Fibroblast of the conjunctiva (primary cell): ENCODE data around the gene SPOCK1.

ENCODE experiments used
- DNase-seq: peaks from one replicate; pipeline ENCODE4 v3.0.0-alpha.2; 2010; ENCODE audit warnings: low read depth

Gene SPOCK1

GRCh38 chr5:137492331-137492730 lies 6.8 kb downstream of the SPOCK1 start:
- DNase-seq = peak; percentile 23

DNA sequence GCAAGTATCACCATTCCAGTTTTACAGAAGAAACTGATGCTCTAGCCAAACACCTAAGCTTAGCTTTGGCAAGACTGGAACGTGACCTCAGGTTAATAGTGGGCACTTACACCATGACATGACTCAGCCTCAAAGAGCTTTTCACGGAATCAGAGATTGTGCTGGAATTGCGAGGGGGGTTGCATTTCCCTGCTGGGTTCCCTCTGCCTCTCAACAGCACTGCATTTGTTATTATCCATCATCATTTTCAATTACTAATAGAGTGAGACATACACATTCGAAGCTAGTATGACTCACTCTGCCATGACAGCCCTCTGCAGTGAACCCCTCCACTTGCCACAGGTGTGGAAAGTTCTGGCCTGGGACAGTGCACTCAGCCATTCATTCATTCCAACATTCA lies 8.0 kb downstream of the SPOCK1 start:
- DNase-seq = no peak

DNA sequence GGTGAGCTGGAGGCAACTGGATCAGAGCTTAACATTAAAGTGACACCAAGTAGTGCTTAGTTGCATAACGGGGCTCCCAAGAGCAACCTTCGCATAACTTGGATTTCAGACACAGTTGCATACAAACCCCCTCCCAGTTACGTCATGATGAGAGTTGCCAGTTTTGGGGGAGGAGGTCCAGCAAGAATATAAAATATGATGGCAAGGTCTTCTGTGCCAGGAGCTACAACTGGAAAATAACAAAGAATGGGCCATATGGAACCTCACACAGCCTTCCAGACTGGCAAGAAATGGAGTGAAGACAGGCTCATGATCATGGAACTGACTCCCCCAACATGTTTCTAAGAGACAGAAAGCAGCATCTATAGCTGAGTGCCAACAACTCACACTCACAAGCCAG lies 8.5 kb downstream of the SPOCK1 start:
- no peak for DNase-seq

- DNase-seq = no peak
These were observed 10.2 kb downstream of the SPOCK1 start for GRCh38 chr5:137488974-137489373.

- no peak for DNase-seq
These were observed 10.6 kb downstream of the SPOCK1 start for GRCh38 chr5:137488516-137488915.

DNA sequence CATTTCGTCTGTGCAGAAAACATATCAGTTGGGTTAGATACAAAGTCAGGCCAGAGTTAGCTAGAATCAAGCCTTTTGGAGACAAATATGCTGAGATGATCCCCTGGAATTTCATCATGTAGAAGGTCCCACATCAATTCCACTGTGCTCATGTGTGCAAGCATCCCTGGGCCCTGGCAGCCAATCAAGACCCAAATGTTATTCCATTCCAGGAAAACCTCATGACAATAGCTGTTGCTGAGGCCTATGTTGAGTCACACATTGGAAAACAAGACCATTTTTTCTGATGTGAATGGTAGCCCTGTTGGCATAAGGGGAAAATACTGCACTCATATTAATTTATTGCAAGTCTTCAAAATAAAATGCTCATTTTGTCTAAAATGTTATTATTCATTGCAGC lies 11.5 kb downstream of the SPOCK1 start:
- DNase-seq = no peak

DNA sequence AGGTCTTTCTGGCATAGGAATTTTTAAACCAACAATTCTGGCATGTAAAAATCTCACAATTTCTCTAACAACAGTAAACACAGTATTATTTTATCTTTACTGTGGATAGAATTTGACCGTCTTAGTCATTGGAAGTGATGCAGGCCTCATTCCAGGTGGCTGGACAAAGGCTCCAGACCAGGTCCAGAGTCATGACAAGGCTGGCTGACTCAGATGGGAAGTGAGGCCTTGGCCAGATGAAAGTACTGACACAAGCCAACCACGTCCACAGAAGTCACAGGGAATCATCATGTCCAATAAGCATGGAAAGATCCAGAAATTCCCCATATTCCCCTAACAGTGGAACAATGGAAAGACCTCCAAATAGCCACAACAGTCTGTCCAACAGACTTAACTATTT lies 12.4 kb downstream of the SPOCK1 start:
- DNase-seq = no peak

DNA sequence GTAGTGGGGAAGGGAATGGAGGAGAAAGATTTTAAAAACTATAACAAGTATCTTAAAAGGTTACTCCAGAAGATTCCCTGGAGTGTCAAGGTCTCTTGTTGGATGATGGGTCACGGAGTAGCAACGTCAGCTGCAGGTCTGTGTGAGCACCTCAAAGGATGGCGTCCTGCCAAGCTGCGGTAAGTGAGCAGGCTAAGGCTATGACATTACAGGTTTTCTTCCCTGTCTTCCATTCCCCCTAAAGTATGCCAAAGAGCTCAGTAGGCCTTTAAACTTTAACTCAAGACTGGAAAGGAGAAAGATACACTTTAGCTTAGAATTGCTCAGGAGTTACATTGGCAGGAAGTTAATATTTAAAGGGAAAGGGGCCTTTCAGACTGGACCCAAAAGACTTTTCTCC lies 17.5 kb downstream of the SPOCK1 start:
- DNase-seq = no peak

DNA sequence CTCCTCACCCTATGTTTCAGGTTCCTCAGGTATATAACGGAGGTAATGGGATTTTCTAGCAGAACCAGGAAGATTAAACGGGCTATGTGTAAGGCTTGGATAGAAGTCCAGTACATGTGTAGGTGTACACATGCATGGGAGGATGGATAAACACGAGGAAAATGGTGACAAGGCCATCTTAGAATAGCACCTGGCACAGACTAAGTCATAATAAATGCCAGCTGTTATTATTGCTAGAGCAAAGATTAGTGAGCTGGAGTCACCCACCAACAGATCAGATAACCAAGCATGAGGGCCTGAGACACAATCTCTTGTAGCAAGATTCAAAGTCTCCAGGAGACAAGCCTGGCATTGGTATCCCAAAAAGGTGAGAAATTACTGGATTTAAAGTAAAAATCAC lies 21.1 kb downstream of the SPOCK1 start:
- DNase-seq = no peak

DNA sequence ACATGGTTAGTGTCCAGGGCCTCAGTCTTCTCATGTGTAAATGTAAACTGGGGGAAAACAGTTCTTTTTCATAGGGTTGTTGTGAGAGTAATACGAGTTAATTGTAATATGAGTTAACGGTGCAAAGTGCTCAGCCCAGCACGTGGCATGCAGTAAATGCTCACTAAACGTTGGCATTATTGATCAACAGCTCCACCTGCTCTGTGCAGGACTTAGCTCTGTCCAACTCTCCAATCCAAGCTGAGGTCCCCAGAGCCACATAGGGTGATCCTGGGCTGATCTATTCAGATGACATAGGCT lies 28.3 kb downstream of the SPOCK1 start:
- no peak for DNase-seq

GRCh38 chr5:137470111-137470920 lies 28.8 kb downstream of the SPOCK1 start:
- DNase-seq = peak; percentile 79

GRCh38 chr5:137466889-137467288 lies 32.2 kb downstream of the SPOCK1 start:
- DNase-seq = peak; percentile 29

GRCh38 chr5:137465930-137466329 lies 33.2 kb downstream of the SPOCK1 start:
- DNase-seq = no peak

DNA sequence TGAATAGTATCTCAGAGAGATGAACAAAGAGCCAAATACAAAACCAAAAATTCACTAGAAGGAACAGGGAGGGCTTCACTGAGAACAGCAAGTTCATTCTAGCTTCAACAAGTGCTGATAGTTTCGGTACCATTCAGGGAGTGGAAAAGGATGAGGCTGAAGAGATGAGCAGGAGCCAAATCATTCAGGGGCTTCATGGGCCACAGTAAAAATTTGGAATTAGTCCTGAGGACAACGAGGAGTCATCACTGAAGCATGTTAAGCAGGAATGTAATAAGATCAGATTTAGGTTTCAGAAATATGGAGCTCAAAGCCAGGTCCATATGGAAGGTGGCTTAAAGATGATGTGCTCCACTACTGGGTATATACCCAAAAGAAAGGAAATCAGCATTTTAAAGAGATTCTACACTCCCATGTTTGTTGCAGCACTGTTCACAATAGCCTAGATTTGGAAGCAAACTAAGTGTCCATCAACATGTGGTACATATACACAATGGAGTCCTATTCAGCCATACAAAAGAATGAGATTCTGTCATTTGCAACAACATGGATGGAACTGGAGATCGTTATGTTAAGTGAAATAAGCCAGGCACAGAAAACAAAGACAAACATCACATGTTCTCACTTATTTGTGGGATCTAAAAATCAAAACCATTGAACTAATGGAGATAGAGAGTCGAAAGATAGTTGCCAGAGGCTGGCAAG lies 36.2 kb downstream of the SPOCK1 start:
- no peak for DNase-seq

- DNase-seq = no peak
These were observed 36.9 kb downstream of the SPOCK1 start for GRCh38 chr5:137462265-137462590.

DNA sequence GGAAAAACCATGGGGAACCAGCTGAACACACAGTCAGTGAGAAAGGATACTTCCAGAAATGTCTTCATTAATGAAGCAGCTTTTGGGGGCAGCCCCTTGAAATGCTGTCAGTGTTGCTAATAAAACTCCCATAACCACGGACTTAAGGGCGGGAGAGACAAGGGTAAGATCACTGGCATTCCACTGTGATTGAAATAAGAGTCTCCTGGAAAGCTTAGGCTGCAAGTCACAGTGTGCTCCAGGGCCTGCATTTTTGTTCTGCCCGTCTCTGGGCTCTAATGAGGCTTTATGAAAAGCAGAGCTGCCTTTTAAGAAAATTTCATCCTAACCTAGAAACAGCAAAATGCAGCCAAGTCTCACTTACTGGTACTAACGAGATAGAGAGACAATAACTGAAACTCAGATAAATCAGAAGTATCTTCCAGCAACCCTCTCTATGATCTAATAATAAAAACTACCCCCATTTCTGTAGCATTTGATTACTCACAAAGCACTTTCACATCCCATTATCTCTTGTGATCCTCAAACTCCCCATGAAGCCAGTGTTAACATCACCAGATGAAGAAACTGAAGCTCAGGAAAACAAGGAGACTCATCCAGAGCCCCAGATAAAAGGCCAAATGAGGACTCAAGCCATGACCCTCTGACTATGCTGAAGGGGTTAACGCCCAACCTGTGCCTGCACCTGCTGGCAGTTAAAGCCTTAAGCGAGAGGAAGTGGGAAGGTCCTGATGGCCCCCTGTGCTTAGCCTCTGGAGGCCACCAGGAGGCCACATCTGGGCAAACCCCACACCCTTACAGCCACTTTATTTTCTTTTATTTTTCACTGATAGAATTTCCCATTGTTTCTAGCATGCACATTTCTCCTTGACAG lies 37.5 kb downstream of the SPOCK1 start:
- no peak for DNase-seq

GRCh38 chr5:137454671-137455070 lies 44.5 kb downstream of the SPOCK1 start:
- DNase-seq = no peak

- peak; percentile 10 for DNase-seq
These were observed 45.5 kb downstream of the SPOCK1 start for GRCh38 chr5:137453483-137454080.

- DNase-seq = no peak
These were observed 48.4 kb downstream of the SPOCK1 start for GRCh38 chr5:137450759-137451158.

DNA sequence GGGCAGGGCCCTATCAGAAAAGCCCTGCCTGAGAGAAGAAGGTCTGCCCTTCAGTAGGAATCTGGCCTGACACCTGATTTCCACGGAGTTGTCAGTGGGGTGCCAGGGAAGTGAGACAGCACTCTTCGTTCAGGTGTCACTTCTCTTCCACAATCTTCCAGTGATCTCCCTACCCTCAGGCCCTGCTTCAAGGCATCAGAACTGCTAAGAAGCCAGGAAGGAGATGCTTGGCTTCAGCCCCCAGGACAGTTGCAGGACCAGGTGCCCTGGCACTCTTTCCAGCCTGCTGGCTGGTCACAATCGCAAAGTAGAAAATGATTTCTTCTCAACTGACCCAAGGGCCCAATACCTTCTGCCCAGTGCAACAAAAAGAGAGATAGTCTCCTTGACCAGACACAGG lies 50.3 kb downstream of the SPOCK1 start:
- no peak for DNase-seq

DNA sequence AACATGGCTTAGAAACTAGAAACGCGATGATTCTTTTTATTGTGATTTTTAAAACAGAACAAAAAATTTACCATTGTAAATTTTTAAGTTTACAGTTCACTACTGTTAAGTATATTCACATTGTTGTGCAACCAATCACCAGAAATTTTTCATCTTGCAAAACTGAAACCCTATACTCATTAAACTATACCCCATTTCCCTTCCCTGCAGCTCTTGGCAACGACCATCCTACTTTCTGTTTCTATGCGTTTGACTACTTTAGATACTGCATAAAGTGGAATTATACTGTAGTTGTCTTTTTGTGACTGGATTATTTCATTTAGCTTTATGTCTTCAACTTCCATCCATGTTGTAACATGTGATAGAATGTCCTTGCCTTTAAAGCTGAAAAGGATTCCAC lies 52.5 kb downstream of the SPOCK1 start:
- DNase-seq = no peak

DNA sequence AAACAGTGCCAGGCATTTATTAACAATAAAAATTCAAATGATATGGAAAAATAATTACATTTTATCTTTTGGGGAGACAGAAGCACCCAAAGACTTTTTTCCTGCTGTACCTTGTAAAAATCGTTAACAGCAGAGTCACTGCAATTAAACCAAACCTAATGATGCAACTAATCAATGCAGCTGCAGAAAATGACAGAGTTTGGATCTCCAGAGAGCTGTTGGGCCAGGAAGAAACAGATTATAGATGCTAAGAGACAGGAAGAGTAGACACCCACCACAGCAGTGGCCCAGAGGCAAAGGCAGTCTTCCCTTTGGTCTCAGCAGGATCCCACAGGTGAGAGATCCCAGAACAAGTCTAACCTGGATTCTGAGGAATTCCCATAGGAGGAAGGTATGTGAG lies 53.0 kb downstream of the SPOCK1 start:
- no peak for DNase-seq

GRCh38 chr5:137442660-137443059 lies 56.5 kb downstream of the SPOCK1 start:
- DNase-seq = no peak
